ENCODE results near the gene ARHGEF5.

The ARHGEF5 gene

GRCh38 chr7:144428431-144428830 lies 73.2 kb downstream of the ARHGEF5 start:
- H3K9ac ChIP-seq (ENCODE audit: low read length) = no peak overlapping the region
- no peaks in the 10 kb centered on the region for H3K4me1 ChIP-seq (ENCODE audit: control insufficient read depth, insufficient read depth, low read length)
- H3K27ac ChIP-seq (ENCODE audit: low read depth, low read length) = no peak overlapping the region
- H3K36me3 ChIP-seq (ENCODE audit: control insufficient read depth, insufficient read depth, low read length) = no peaks in the 10 kb centered on the region
- H3K27me3 ChIP-seq (ENCODE audit: control insufficient read depth, insufficient read depth, low read length) = no peaks in the 10 kb centered on the region
- peaks cover 48% of the 10 kb centered on the region for H3K9me3 ChIP-seq (ENCODE audit: control insufficient read depth, insufficient read depth, low read depth, low read length)
- no peak overlapping the region for H3K4me3 ChIP-seq (ENCODE audit: low read depth, low read length)
